ENCODE data around the gene PSD4.

PSD4 gene

GRCh38 chr2:113169002-113169530 lies 4.7 kb upstream of the PSD4 start:
- Histone ChIP-seq H3K27ac (ENCODE audit: low read depth, low read length) (no peak overlapping the region), H3K36me3 (ENCODE audit: low read length) (no peaks in the 10 kb centered on the region), H2AFZ (ENCODE audit: low read depth, low read length, severe bottlenecking) (no peak overlapping the region), H3K27me3 (ENCODE audit: low read length) (no peaks in the 10 kb centered on the region), H3K9me2 (replicated peaks; ENCODE audit: insufficient read depth, low read length) (no peaks in the 10 kb centered on the region), H3K9ac (ENCODE audit: low read length) (no peak overlapping the region), H3K4me2 (ENCODE audit: low read depth, low read length, poor library complexity, severe bottlenecking) (no peak overlapping the region), H3F3A (ENCODE audit: insufficient read depth) (no peaks in the 10 kb centered on the region), H3K4me3 (ENCODE audit: insufficient read depth, low read length, poor library complexity, severe bottlenecking) (no peak overlapping the region), H4K20me1 (ENCODE audit: low read depth, low read length) (no peaks in the 10 kb centered on the region), H3K79me2 (ENCODE audit: insufficient read depth, low read length) (peaks cover 1% of the 10 kb centered on the region), H3K9me3 (ENCODE audit: insufficient read depth, low read length) (no peaks in the 10 kb centered on the region)
- TF ChIP-seq EZH2phosphoT487 (conservative IDR thresholded peaks at IDR 0.05; ENCODE audit: low read length) (no peak), CTCF (IDR thresholded peaks at IDR 0.05; ENCODE audit: insufficient read depth, low read length, poor library complexity, severe bottlenecking) (no peak)

- TF ChIP-seq EZH2phosphoT487 (conservative IDR thresholded peaks at IDR 0.05; ENCODE audit: low read length) (no peak), CTCF (IDR thresholded peaks at IDR 0.05; ENCODE audit: insufficient read depth, low read length, poor library complexity, severe bottlenecking) (no peak)
- Histone ChIP-seq H3K79me2 (ENCODE audit: insufficient read depth, low read length) (peaks cover 6% of the 10 kb centered on the region), H3K4me2 (ENCODE audit: low read depth, low read length, poor library complexity, severe bottlenecking) (no peak overlapping the region), H3K9ac (ENCODE audit: low read length) (no peak overlapping the region), H3F3A (ENCODE audit: insufficient read depth) (no peaks in the 10 kb centered on the region), H3K36me3 (ENCODE audit: low read length) (no peaks in the 10 kb centered on the region), H3K4me3 (ENCODE audit: insufficient read depth, low read length, poor library complexity, severe bottlenecking) (no peak overlapping the region), H3K27ac (ENCODE audit: low read depth, low read length) (no peak overlapping the region), H2AFZ (ENCODE audit: low read depth, low read length, severe bottlenecking) (no peak overlapping the region), H3K9me2 (replicated peaks; ENCODE audit: insufficient read depth, low read length) (no peaks in the 10 kb centered on the region), H4K20me1 (ENCODE audit: low read depth, low read length) (no peaks in the 10 kb centered on the region), H3K27me3 (ENCODE audit: low read length) (no peaks in the 10 kb centered on the region), H3K9me3 (ENCODE audit: insufficient read depth, low read length) (no peaks in the 10 kb centered on the region)
Measured at GRCh38 chr2:113169586-113169985, 4.2 kb upstream of the PSD4 start.

- Histone ChIP-seq H3K79me2 (ENCODE audit: insufficient read depth, low read length) (peaks cover 25% of the 10 kb centered on the region), H3K27me3 (ENCODE audit: low read length) (no peaks in the 10 kb centered on the region), H3K4me3 (ENCODE audit: insufficient read depth, low read length, poor library complexity, severe bottlenecking) (no peak overlapping the region), H3K9me2 (replicated peaks; ENCODE audit: insufficient read depth, low read length) (no peaks in the 10 kb centered on the region), H3K4me2 (ENCODE audit: low read depth, low read length, poor library complexity, severe bottlenecking) (no peak overlapping the region), H2AFZ (ENCODE audit: low read depth, low read length, severe bottlenecking) (no peak overlapping the region), H3K27ac (ENCODE audit: low read depth, low read length) (no peak overlapping the region), H3K9me3 (ENCODE audit: insufficient read depth, low read length) (no peaks in the 10 kb centered on the region), H3K9ac (ENCODE audit: low read length) (no peak overlapping the region), H3F3A (ENCODE audit: insufficient read depth) (peaks cover 3% of the 10 kb centered on the region; the same call in 1 of the 2 replicates), H3K36me3 (ENCODE audit: low read length) (no peaks in the 10 kb centered on the region), H4K20me1 (ENCODE audit: low read depth, low read length) (peaks cover 8% of the 10 kb centered on the region; the same call in 1 of the 2 replicates)
- TF ChIP-seq EZH2phosphoT487 (conservative IDR thresholded peaks at IDR 0.05; ENCODE audit: low read length) (no peak), CTCF (IDR thresholded peaks at IDR 0.05; ENCODE audit: insufficient read depth, low read length, poor library complexity, severe bottlenecking) (no peak)
Measured at GRCh38 chr2:113171334-113172075, 2.3 kb upstream of the PSD4 start.
